SH-SY5Y (cell line): ENCODE measurements around the gene SLC4A8.

Experiments used
- GATA2 ChIP-seq: IDR thresholded peaks from 2 replicates; pipeline ENCODE4 v1.6.1; 2011; ENCODE audit warnings: mild to moderate bottlenecking, low read depth, low read length
- GATA3 ChIP-seq: IDR thresholded peaks from 2 replicates; pipeline ENCODE4 v1.6.1; 2011; ENCODE audit warnings: low read depth, mild to moderate bottlenecking, low read length, moderate library complexity

Gene SLC4A8

DNA sequence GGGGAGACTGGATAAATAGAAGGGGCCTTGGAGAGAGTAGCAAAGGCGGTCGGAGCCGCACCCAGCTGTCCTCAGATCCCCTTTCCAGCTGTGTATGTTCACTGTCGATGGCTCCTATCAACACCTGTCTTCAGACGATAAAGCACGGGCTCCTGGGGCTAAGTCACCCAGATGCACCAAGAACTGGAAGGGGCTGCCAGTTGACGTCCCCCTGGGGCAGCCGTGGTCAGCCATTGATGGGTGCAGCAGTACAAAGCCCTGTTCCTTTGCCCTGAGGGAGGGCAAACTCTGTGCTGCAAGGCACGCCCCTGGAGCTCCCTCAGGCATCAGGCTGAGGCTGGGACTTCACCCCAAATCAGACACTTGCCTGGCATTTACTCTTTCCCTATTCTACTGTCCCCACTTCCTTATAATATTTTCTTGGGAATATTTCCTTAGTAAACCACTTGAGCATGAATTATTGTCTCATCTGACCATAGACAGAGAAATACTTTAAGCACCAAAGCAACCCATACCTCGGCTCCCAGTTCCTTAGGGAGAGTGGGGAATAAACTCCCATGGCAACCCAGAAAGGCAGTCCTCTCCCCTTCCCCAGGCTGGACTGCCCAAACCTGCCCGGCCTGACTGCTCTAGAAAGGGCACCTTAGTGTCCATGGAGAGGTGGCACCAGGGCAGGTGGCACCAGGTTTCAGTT lies 106.8 kb downstream of the SLC4A8 start:
- TF ChIP-seq GATA3 (no peak), GATA2 (no peak)

DNA sequence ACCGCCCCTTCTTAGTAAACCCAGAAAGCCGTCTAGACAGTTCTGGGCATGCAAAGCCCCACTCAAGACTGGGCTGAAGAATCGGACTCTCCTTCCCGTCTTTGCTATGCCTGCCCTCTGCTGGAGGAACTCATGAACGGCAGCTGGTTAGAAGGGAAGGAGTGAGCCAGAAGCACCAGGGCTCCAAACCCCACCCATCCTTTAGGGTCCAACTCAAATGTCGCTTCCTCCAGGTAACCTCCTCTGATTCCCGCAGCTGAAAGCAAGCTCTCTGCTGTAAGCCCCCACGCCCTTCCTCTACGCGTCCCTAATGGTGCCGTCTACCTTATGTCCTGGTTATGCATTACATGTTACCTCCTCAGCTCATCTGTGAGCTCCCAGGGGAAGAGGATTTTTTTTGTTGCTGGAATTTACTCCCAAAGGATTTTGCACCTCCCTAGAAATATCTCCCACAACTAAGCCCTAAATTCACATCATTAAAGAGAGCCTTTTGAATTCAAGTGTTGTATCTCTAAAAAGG lies 107.4 kb downstream of the SLC4A8 start:
- TF ChIP-seq GATA3, result no peak
- no peak for TF ChIP-seq GATA2

DNA sequence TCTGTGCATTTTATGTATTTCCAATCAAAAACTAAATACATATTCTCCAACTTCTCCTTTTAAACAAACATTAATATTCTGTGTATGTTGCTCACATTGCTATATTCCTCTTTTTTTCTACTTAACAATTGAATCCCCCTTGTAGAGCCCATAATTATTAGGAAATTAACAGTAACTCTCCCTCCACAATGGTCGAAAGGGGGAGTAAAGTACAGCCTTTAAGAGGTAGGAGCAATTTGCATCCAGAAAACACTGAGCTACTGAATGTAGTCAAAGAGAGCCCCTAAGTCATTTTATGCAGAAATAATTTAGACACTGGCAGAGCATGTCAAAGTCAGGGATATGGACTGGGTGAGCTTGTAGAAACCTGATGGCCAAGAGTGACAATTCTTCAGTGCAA lies 109.2 kb downstream of the SLC4A8 start:
- no peak for TF ChIP-seq GATA2
- no peak for TF ChIP-seq GATA3

DNA sequence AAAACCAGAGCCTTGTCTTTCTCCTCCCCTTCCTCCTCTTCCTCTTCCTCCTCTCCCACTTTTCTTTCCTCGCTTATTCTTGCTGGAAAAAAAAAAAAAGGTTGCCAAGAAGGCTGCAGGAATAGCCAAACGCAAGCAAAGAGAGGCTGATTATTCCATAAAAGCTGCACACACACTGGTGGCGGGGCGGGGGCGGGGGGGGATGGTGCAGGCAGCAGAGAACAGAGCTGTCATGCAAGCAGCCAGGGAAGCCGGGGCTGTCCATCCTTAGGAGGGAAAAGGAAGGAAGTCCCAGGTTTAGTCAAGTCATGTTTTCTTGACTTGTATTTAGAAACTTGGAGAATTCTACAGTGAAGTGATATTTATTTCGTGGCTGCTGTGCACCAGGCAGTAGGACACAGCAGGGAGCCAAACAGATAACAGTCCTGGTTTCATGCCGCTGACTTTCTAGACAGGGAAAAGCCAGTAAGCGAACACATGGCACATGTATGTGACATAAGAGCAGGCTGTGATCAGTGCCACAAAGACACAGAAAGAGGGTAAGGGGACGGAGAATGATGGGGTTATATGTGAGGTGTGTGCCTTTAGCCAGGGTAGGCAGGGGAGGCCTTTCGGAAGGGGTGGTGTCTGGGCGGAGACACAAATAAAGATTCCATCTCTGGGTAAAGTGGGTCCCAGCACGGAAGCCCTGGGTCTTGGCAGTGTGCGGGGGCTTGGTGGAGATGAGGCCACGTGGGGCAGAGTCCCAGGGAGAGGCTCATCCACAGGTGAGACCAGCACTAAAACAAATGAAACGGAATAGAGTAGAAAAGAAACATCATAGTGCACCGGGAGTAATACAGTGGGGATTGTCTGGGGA lies 109.8 kb downstream of the SLC4A8 start:
- TF ChIP-seq GATA3 (no peak), GATA2 (no peak)

DNA sequence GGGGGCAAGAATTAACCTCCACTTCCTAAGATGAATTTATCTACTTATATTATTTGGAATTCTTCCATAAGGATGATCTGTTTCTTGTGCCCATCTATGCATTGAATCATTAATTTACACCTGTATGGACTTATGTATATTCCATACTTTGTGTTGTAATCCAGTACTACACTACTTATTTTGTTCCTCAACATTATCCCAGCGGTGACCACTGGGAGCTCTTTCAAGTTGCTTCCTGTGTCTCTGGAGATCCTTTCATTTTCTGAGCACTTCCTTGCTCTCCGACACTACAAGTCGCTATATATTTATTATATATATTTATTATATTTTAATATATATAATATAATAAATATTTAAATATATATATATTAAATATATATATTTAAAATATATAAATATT lies 111.5 kb downstream of the SLC4A8 start:
- TF ChIP-seq GATA3, result no peak
- TF ChIP-seq GATA2, result no peak

DNA sequence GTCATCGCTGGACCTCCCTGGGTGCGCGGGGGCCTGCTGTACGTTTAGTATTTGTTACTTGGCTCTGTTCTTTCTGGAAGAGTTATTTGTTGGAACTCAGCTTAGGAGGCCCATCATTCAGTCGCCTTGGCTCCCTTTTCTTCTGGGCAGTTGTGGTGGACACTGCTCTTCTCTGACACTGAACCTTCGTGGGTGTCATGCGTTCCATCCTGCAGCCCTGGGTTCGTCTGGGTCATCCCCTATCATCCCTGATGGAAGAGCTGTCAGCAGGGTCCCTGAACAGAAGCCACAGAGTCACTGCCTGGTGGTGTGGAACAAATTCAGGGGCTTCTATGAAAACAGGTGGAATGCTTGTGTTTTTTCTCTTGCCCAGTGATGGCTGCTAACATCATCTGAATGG lies 113.5 kb downstream of the SLC4A8 start:
- TF ChIP-seq GATA2, result no peak

DNA sequence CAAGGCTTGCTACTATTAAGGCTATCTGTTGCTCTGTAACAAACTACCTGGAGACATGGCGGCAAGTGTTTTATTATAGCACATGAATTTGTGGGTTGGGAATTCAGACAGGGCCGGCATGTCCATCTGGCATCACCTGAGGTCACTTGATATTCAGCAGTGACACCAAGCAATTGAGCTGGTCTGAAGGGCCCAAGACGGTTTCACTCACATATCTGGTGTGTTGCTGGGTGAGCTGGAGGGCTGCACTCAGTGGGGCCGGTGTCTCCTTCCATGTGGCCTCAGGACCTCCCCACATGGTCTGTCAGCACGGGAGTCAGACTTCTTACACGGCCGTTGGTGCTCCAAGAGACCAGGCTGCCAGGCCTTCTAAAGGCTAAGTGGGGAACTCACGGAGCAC lies 114.0 kb downstream of the SLC4A8 start:
- no peak for TF ChIP-seq GATA3
- TF ChIP-seq GATA2, result no peak

DNA sequence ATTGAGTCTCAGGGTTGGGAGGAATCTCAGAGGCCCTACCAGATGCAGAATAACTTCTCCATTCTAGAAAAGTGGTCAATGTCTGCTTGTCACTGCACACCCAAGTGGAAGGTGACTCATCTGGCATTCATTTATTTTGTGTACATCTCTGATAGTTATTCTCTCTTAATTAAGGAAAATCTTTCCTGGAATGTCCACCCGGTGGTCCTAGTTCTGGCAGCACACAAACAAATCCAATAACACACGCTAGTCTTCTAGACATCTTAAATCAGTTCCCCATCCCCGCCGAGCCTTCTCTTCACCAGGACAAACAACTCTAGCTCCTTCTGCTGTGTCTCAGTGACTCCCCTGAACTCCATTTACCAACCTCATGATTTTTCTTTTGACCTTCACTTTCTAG lies 116.4 kb downstream of the SLC4A8 start:
- TF ChIP-seq GATA3 (no peak), GATA2 (no peak)

DNA sequence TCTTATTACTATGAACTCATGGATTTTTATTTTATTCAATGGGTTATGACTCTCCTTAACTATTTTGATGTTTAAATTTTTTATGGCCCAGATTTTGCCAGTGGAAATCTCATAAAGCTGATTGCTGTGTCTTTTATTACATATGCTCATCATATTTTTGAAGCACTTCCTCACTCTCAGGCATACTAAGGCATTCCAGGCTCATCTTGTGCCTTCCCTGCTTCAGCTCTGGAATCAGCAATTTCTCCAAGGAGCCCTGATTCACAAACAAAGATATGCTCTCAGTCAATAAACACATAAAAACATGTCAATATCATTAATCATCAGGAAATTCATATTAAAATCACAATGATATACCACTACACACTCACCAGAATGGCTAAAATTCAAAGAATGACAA lies 121.5 kb downstream of the SLC4A8 start:
- TF ChIP-seq GATA3 (no peak), GATA2 (no peak)

DNA sequence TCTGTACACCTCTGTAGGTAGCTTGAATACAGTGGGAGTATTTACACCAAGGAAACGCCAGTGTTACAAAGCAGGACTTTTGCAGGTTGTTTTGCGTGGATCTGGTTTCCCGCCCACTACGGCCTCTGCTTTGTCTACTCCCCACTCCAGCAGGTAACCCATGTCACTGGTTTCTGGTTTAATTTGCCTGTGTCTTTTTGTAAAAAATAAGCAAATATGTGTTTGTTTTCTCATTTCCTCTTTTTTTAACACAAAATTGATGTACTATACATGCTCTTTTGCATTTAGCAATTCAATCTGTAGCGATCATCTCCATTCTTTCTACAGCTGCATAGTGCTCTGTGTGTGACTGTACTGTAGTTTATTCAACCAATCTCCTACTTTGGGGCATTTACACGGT lies 123.0 kb downstream of the SLC4A8 start:
- no peak for TF ChIP-seq GATA3
- TF ChIP-seq GATA2, result no peak

DNA sequence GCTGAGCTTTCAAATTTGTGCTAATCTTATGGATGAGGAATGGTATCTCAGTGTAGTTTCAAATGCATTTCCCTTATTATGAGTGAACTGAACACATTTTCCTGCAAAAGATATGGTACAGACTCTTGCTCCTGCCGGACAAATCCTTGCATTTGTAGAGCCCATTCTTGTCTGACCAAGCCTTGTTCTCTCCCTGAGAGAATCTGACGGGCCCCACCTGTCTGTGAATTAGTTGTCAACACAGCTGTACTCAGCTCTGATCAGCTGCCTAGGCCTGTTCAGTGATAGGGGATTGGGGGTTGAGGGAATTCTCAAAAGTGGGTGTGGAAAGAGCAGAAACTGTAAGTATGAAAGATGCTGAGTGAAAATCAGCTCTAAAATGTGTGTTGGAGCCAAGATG lies 123.6 kb downstream of the SLC4A8 start:
- TF ChIP-seq GATA3, result no peak
- no peak for TF ChIP-seq GATA2

DNA sequence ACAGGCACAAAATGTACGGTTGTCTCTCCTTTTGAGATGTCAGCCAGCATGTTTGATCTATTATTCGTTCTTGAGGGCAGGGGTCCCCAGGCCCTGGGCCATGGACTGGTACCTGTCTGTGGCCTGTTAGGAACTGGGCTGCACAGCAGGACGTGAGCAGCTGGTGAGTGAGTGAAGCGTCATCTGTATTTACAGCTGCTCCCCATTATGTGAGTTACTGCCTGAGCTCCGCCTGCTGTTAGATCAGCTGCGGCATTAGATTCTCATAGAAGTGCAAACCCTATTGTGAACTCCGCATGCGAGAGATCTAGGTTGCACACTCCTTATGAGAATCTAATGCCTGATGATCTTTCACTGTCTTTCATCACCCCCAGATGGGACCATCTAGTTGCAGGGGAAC lies 125.0 kb downstream of the SLC4A8 start:
- TF ChIP-seq GATA2 (no peak), GATA3 (no peak)
